ENCODE data around the gene FBF1.

The FBF1 gene

GRCh38 chr17:75945211-75945610 is 4.4 kb upstream of the FBF1 start:
- DNase-seq = no peak

GRCh38 chr17:75943491-75943890 is 2.6 kb upstream of the FBF1 start:
- DNase-seq = no peak

GRCh38 chr17:75942473-75942872 is 1.6 kb upstream of the FBF1 start:
- DNase-seq = no peak

- DNase-seq = no peak
Measured at GRCh38 chr17:75941442-75941819, 589 bp upstream of the FBF1 start.

GRCh38 chr17:75937652-75938051 is 3.2 kb downstream of the FBF1 start:
- no peak for DNase-seq

- DNase-seq = no peak
Measured at GRCh38 chr17:75933808-75934207, 7.0 kb downstream of the FBF1 start.

GRCh38 chr17:75932852-75933251 is 8.0 kb downstream of the FBF1 start:
- DNase-seq = no peak

GRCh38 chr17:75931062-75931461 is 9.8 kb downstream of the FBF1 start:
- no peak for DNase-seq

- DNase-seq = no peak
Measured at GRCh38 chr17:75927286-75927922, 13.4 kb downstream of the FBF1 start.

GRCh38 chr17:75926456-75926855 is 14.4 kb downstream of the FBF1 start:
- no peak for DNase-seq

- no peak for DNase-seq
Measured at GRCh38 chr17:75925912-75926311, 14.9 kb downstream of the FBF1 start.

- DNase-seq = no peak
Measured at GRCh38 chr17:75925103-75925502, 15.7 kb downstream of the FBF1 start.

GRCh38 chr17:75922963-75923874 is 17.6 kb downstream of the FBF1 start:
- DNase-seq = no peak

GRCh38 chr17:75922173-75922961 is 18.5 kb downstream of the FBF1 start:
- no peak for DNase-seq

- no peak for DNase-seq
Measured at GRCh38 chr17:75921596-75921995, 19.2 kb downstream of the FBF1 start.

- no peak for DNase-seq
Measured at GRCh38 chr17:75920045-75920560, 20.7 kb downstream of the FBF1 start.

GRCh38 chr17:75919611-75920010 is 21.2 kb downstream of the FBF1 start:
- no peak for DNase-seq

GRCh38 chr17:75917917-75918445 is 22.9 kb downstream of the FBF1 start:
- no peak for DNase-seq

- no peak for DNase-seq
Measured at GRCh38 chr17:75917141-75917916, 23.5 kb downstream of the FBF1 start.

- no peak for DNase-seq
Measured at GRCh38 chr17:75915268-75915667, 25.6 kb downstream of the FBF1 start.

- no peak for DNase-seq
Measured at GRCh38 chr17:75914643-75915267, 26.1 kb downstream of the FBF1 start.

Data from MV-4-11 (cell line).